Endothelial cell (in vitro differentiated cells): ENCODE data around the gene NGEF. TPM values are rescaled to one million over a fixed set of nuclear protein-coding genes. Genes with fewer than 3 reads are reported as not detected.

ENCODE experiments used
- DNase-seq: peaks from one replicate; pipeline ENCODE4 v3.0.0; 2021; ENCODE audit warnings: low spot score
- H3K27ac Mint-ChIP-seq: one replicate; pipeline ENCODE4 v1.8.0; 2021; ENCODE audit warnings: mixed read lengths, inconsistent platforms; ENCODE audit not compliant: unreplicated experiment
- H3K27me3 Mint-ChIP-seq: one replicate; pipeline ENCODE4 v1.8.0; 2021; ENCODE audit warnings: mild to moderate bottlenecking, moderate library complexity, mixed read lengths, inconsistent platforms; ENCODE audit not compliant: unreplicated experiment
- H3K36me3 Mint-ChIP-seq: one replicate; pipeline ENCODE4 v1.8.0; 2021; ENCODE audit warnings: mild to moderate bottlenecking, low read depth, mixed read lengths, inconsistent platforms; ENCODE audit not compliant: unreplicated experiment
- H3K4me1 Mint-ChIP-seq: one replicate; pipeline ENCODE4 v1.8.0; 2021; ENCODE audit warnings: mild to moderate bottlenecking, mixed read lengths, inconsistent platforms; ENCODE audit not compliant: unreplicated experiment
- H3K4me3 Mint-ChIP-seq: one replicate; pipeline ENCODE4 v1.8.0; 2021; ENCODE audit warnings: mild to moderate bottlenecking, mixed read lengths, inconsistent platforms; ENCODE audit not compliant: unreplicated experiment
- H3K9me3 Mint-ChIP-seq: one replicate; pipeline ENCODE4 v1.8.0; 2021; ENCODE audit warnings: mixed read lengths, inconsistent platforms; ENCODE audit not compliant: unreplicated experiment
- CTCF ChIP-seq: fragments of 200-600 bp; sonication (generic); IDR thresholded peaks from one replicate; pipeline ENCODE4 v1.5.0; 2021; ENCODE audit warnings: antibody characterized with exemption; ENCODE audit not compliant: unreplicated experiment
- total RNA-seq: library from RNA; stranded (reverse); fragmentation: NEBNext Ultra II Directional; extraction: Animal tissue kit (Norgen Biotek cat#: 25700); gene quantifications from one replicate; pipeline ENCODE4 v1.2.1, GENCODE V29; 2021; ENCODE audit not compliant: unreplicated experiment

Gene NGEF
- total RNA-seq, 1 donor from 2014 or later: 1.4 TPM

- Mint-ChIP-seq H3K36me3 (no peaks in the 10 kb centered on the region), H3K27ac (no peak overlapping the region), H3K4me1 (no peaks in the 10 kb centered on the region), H3K27me3 (peaks cover 3% of the 10 kb centered on the region), H3K4me3 (no peak overlapping the region), H3K9me3 (no peaks in the 10 kb centered on the region)
- DNase-seq: no peak
- no peak for TF ChIP-seq CTCF
Measured at GRCh38 chr2:233033672-233034071, 20.6 kb upstream of the NGEF start.

GRCh38 chr2:233032551-233033320 is 19.7 kb upstream of the NGEF start, which contains the start of gene NEU2:
Gene NEU2, plus strand, starts transcription at chr2:233032672. Its CDS starts 0 bp downstream, at chr2:233032672.
- H3K36me3 Mint-ChIP-seq: no peaks in the 10 kb centered on the region
- TF ChIP-seq CTCF: no peak
- H3K4me1 Mint-ChIP-seq: no peaks in the 10 kb centered on the region
- H3K27ac Mint-ChIP-seq: no peak within 1 kb of the TSS
- H3K4me3 Mint-ChIP-seq: no peak within 1 kb of the TSS
- DNase-seq: no peak
- peaks cover 3% of the 10 kb centered on the region for H3K27me3 Mint-ChIP-seq
- no peaks in the 10 kb centered on the region for H3K9me3 Mint-ChIP-seq

GRCh38 chr2:233031556-233032500 is 18.8 kb upstream of the NGEF start:
- H3K4me3 Mint-ChIP-seq: no peak overlapping the region
- DNase-seq: no peak
- no peaks in the 10 kb centered on the region for H3K36me3 Mint-ChIP-seq
- TF ChIP-seq CTCF: no peak
- no peaks in the 10 kb centered on the region for H3K9me3 Mint-ChIP-seq
- H3K27me3 Mint-ChIP-seq: peaks cover 3% of the 10 kb centered on the region
- H3K27ac Mint-ChIP-seq: no peak overlapping the region
- H3K4me1 Mint-ChIP-seq: no peaks in the 10 kb centered on the region

- no peak overlapping the region for H3K27ac Mint-ChIP-seq
- H3K9me3 Mint-ChIP-seq: no peaks in the 10 kb centered on the region
- no peak for DNase-seq
- no peaks in the 10 kb centered on the region for H3K4me1 Mint-ChIP-seq
- H3K27me3 Mint-ChIP-seq: peaks cover 4% of the 10 kb centered on the region
- H3K4me3 Mint-ChIP-seq: no peak overlapping the region
- no peak for TF ChIP-seq CTCF
- no peaks in the 10 kb centered on the region for H3K36me3 Mint-ChIP-seq
Measured at GRCh38 chr2:233029321-233029720, 16.3 kb upstream of the NGEF start.
